Mucosa of descending colon (tissue), 3 donors: ENCODE results near the gene KCNJ14. TPM values are rescaled to one million over a fixed set of nuclear protein-coding genes. Genes with fewer than 3 reads are reported as not detected.
A peak's percentile ranks its signal among the peaks of the same experiment; 100 is the strongest.

Experiments used
- ATAC-seq: fragments of 200-7000 bp; cut with Tn5 transposase; one replicate; pipeline ENCODE4 v1.9.1; 2020; ENCODE audit warnings: mild to moderate bottlenecking, moderate library complexity
- DNase-seq, 3 donors: peaks; one replicate each; pipeline ENCODE4 v3.0.0-alpha.2; 2020
- H3K36me3 ChIP-seq: fragments of 200-600 bp; one replicate; pipeline ENCODE4 v1.8.0; 2021; ENCODE audit warnings: low read depth, mild to moderate bottlenecking
- H3K4me1 ChIP-seq: fragments of 200-600 bp; one replicate; pipeline ENCODE4 v1.8.0; 2021; ENCODE audit warnings: low read depth, mild to moderate bottlenecking
- H3K4me3 ChIP-seq: fragments of 200-600 bp; one replicate; pipeline ENCODE4 v1.8.0; 2021; ENCODE audit warnings: mild to moderate bottlenecking
- H3K9me3 ChIP-seq: fragments of 200-600 bp; one replicate; pipeline ENCODE4 v1.8.0; 2021; ENCODE audit warnings: mild to moderate bottlenecking
- CTCF ChIP-seq: fragments of 200-600 bp; IDR thresholded peaks from one replicate; pipeline ENCODE4 v1.8.0; 2022; ENCODE audit warnings: antibody characterized with exemption, mild to moderate bottlenecking
- intact Hi-C, 2 donors: fragments of 100-400 bp; cut with DNase I in 1 of 2; cut with micrococcal nuclease in 1 of 2; formaldehyde crosslinking; loops; one replicate each; pipeline versions ENCODE4 v1.11.0 to v1.11.1; 2022; cut with DNase I, micrococcal nuclease
- total RNA-seq, 3 donors: library from RNA; stranded (reverse); fragmentation: NEBNext Ultra II Directional in 2 of 3; extraction: Animal tissue kit (Norgen Biotek cat#: 25700) in 2 of 3; gene quantifications; one replicate each; pipeline versions ENCODE4 v1.2.1 to v1.2.4, GENCODE V29; 2021 to 2023
- donor health status: DM: no; HTN: no; CAD: no; lungs with moderate emphysema.
- donor health status: DM: no; HTN: no; CAD: no.
- donor health status: DM: no; HTN: yes; CAD: no.

The KCNJ14 gene
- total RNA-seq, 3 donors from 2014 or later = 0.46 to 1.3 (median 0.67) TPM

DNA sequence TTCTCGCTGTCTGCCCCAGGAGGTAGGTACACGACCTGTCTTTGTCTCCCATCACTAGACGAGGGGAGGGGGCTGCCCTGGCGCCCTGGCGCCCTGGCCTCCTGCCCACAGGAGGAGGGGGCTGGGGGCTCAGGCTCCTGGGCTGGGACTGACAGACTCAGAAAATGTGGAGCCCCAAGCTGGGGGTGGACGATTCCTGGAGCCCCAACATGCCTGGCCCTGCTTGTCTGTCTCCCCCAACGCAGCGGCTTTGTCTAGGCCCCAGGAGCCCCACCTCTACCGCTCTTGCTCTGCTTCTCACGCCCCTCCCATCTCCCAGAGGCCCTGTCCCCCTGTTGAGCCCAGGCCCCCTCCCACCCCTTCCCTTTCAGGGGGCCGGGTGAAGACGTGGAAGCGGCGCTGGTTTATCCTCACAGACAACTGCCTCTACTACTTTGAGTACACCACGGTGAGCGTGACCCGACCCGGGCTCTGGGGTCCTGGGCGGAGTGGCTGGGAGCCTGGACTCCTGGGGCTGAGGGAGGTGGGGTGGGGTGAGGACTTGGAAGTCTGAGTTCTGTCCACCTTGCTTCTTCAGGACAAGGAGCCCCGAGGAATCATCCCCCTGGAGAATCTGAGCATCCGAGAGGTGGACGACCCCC, 22.4 kb downstream of the KCNJ14 start:
- peaks cover 3% of the 10 kb centered on the region for H3K4me1 ChIP-seq
- H3K36me3 ChIP-seq = peaks cover 4% of the 10 kb centered on the region
- no peak for DNase-seq
- no peaks in the 10 kb centered on the region for H3K9me3 ChIP-seq
- no peak overlapping the region for H3K4me3 ChIP-seq
- intact Hi-C loops = no loop called here
- no peak for ATAC-seq
- TF ChIP-seq CTCF = no peak

GRCh38 chr19:48478339-48479256, 23.2 kb downstream of the KCNJ14 start:
- peaks cover 4% of the 10 kb centered on the region for H3K36me3 ChIP-seq
- no peak overlapping the region for H3K4me3 ChIP-seq
- DNase-seq (no peak), ATAC-seq (no peak)
- no peak for TF ChIP-seq CTCF
- no peaks in the 10 kb centered on the region for H3K9me3 ChIP-seq
- intact Hi-C loops = no loop called here
- peaks cover 3% of the 10 kb centered on the region for H3K4me1 ChIP-seq

DNA sequence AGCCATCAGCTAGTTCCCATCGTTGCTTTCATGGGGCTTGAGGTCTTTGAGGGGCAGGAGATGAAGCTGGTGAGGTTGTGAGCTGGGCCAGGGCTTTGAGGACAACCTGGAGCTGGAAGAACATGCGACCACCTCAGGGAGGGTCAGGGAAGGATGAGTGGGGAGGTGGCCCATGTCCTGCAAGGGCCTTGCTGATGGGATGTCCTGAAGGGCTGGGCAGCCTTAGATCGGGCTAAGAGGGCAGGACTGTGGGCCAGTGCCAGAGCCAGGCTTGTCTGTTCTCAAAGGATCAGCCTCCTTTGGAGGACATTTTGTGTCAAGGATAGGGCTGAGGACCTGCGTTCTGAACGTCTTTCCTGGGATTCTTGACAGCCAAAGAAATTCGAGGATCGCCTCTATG, 24.3 kb downstream of the KCNJ14 start:
- Histone ChIP-seq H3K4me3 (no peak overlapping the region), H3K36me3 (peaks cover 4% of the 10 kb centered on the region), H3K9me3 (no peaks in the 10 kb centered on the region), H3K4me1 (peaks cover 3% of the 10 kb centered on the region)
- no peak for TF ChIP-seq CTCF
- ATAC-seq (peak; percentile 28), DNase-seq (peak in 1 of 3 donors; percentile 27)
- intact Hi-C loops = no loop called here

DNA sequence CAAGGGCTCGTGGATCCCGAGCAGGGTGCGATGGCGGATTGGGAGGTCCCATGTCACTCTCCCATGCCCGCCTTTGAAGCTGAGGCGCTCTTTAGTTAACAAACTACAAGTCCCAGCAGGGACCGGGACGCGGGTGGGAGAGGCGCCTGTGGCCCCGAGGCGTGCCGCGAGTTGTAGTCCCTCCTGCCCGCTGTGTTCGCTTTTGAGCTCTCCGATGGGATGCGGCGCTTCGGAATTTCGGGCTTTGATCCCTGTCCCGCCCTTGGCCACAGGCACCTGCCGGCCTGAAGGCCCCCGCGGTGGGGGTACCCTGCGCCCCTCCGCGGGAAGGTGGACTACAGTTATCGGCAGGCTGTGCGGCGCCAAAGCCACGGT, 24.8 kb downstream of the KCNJ14 start:
- peak; percentile 61 for ATAC-seq
- peaks cover under 1% of the 10 kb centered on the region for H3K36me3 ChIP-seq
- intact Hi-C loops = no loop called here
- TF ChIP-seq CTCF = no peak
- DNase-seq = peak in 2 of 3 donors; percentile 52 to 65
- peaks cover 3% of the 10 kb centered on the region for H3K4me1 ChIP-seq
- no peaks in the 10 kb centered on the region for H3K9me3 ChIP-seq
- no peak overlapping the region for H3K4me3 ChIP-seq

DNA sequence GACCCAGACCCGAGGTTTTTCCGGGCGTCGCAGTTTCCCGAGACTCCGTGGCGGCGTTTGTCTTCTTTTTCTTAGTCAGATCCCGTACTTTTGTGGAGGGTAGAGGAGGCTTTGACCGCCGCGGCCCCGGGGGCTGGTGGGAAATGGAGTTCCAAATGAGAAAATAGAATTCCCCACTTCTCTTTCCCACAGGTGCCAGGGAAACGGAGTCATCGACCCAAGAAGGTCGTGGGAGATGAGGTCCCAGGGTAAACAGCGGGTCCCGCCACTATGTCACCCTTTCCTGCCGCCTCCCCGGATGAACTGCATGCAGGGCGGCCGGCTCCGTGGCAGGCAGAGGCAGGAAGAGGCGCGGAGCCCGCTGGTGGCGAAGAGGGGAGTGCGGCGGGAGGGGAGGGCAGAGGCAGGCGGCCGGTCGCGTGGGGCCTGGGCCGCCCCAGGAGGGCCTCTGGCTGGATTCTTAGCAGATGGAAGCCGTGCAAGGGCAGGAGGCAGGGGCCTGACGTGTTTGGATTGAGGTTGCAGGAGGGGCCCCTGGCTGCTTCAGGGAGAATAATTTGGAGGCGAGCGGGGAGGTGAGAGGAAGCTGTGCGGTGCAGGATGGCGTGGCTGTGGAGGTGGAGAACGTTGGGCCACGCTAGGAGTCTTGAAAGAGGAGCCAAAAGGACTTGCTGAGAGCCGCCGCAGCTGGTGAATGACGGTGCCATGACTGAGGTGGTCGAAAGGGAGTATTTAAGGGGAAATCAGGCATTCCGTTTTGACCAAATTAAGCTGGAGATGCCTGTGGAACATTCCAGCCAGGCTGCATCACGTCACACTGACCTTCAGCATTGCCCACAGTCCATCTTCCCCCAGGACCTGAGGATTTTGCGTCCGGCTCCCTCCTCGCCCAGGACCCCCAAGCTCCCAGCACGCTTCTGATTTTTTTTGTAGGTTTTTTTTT, 25.5 kb downstream of the KCNJ14 start:
- Histone ChIP-seq H3K4me1 (peaks cover 3% of the 10 kb centered on the region), H3K36me3 (no peaks in the 10 kb centered on the region), H3K9me3 (no peaks in the 10 kb centered on the region), H3K4me3 (no peak overlapping the region)
- ATAC-seq = peak; percentile 69
- no peak for TF ChIP-seq CTCF
- intact Hi-C loops = no loop called here
- DNase-seq = peak in 2 of 3 donors; percentile 42 to 66
